Mucosa of descending colon (tissue), 3 donors: ENCODE measurements around the gene NTF3. TPM values are rescaled to one million over a fixed set of nuclear protein-coding genes. Genes with fewer than 3 reads are reported as not detected.

Source experiments
- ATAC-seq: fragments of 200-7000 bp; cut with Tn5 transposase; one replicate; pipeline ENCODE4 v1.9.1; 2020; ENCODE audit warnings: mild to moderate bottlenecking, moderate library complexity
- DNase-seq, 3 donors: peaks; one replicate each; pipeline ENCODE4 v3.0.0-alpha.2; 2020
- H3K36me3 ChIP-seq: fragments of 200-600 bp; one replicate; pipeline ENCODE4 v1.8.0; 2021; ENCODE audit warnings: low read depth, mild to moderate bottlenecking
- H3K4me1 ChIP-seq: fragments of 200-600 bp; one replicate; pipeline ENCODE4 v1.8.0; 2021; ENCODE audit warnings: low read depth, mild to moderate bottlenecking
- H3K4me3 ChIP-seq: fragments of 200-600 bp; one replicate; pipeline ENCODE4 v1.8.0; 2021; ENCODE audit warnings: mild to moderate bottlenecking
- H3K9me3 ChIP-seq: fragments of 200-600 bp; one replicate; pipeline ENCODE4 v1.8.0; 2021; ENCODE audit warnings: mild to moderate bottlenecking
- CTCF ChIP-seq: fragments of 200-600 bp; IDR thresholded peaks from one replicate; pipeline ENCODE4 v1.8.0; 2022; ENCODE audit warnings: antibody characterized with exemption, mild to moderate bottlenecking
- intact Hi-C, 2 donors: fragments of 100-400 bp; cut with DNase I in 1 of 2; cut with micrococcal nuclease in 1 of 2; formaldehyde crosslinking; loops; one replicate each; pipeline versions ENCODE4 v1.11.0 to v1.11.1; 2022; cut with DNase I, micrococcal nuclease
- total RNA-seq, 3 donors: library from RNA; stranded (reverse); fragmentation: NEBNext Ultra II Directional in 2 of 3; extraction: Animal tissue kit (Norgen Biotek cat#: 25700) in 2 of 3; gene quantifications; one replicate each; pipeline versions ENCODE4 v1.2.1 to v1.2.4, GENCODE V29; 2021 to 2023
- donor health status: DM: no; HTN: no; CAD: no; lungs with moderate emphysema.
- donor health status: DM: no; HTN: no; CAD: no.
- donor health status: DM: no; HTN: yes; CAD: no.

The NTF3 gene
- total RNA-seq, 3 donors from 2014 or later, result 0.58 to 1.4 (median 1.4) TPM

- peak; percentile 75 for ATAC-seq
- DNase-seq, result peak; percentile 80 to 86 (median 84)
- intact Hi-C loops, result no loop called here
- no peaks in the 10 kb centered on the region for H3K9me3 ChIP-seq
- H3K36me3 ChIP-seq, result no peaks in the 10 kb centered on the region
- TF ChIP-seq CTCF, result no peak
- peaks cover 28% of the 10 kb centered on the region for H3K4me1 ChIP-seq
- no peak overlapping the region for H3K4me3 ChIP-seq
Observed at GRCh38 chr12:5503774-5504173, 71.9 kb downstream of the NTF3 start.

- ATAC-seq, result no peak
- no peak for DNase-seq
- Histone ChIP-seq H3K36me3 (no peaks in the 10 kb centered on the region), H3K9me3 (no peaks in the 10 kb centered on the region), H3K4me1 (peaks cover 16% of the 10 kb centered on the region), H3K4me3 (no peak overlapping the region)
- intact Hi-C loops, result no loop called here
- TF ChIP-seq CTCF, result no peak
Observed at GRCh38 chr12:5505116-5505515, 73.2 kb downstream of the NTF3 start.

GRCh38 chr12:5505751-5506150, 73.8 kb downstream of the NTF3 start:
- no peaks in the 10 kb centered on the region for H3K9me3 ChIP-seq
- peak; percentile 63 for ATAC-seq
- intact Hi-C loops, result no loop called here
- no peak for TF ChIP-seq CTCF
- no peak overlapping the region for H3K4me3 ChIP-seq
- DNase-seq, result no peak
- H3K4me1 ChIP-seq, result peaks cover 9% of the 10 kb centered on the region
- H3K36me3 ChIP-seq, result no peaks in the 10 kb centered on the region

- intact Hi-C loops, result no loop called here
- Histone ChIP-seq H3K4me3 (no peak overlapping the region), H3K36me3 (no peaks in the 10 kb centered on the region), H3K4me1 (peaks cover 6% of the 10 kb centered on the region), H3K9me3 (no peaks in the 10 kb centered on the region)
- DNase-seq (no peak), ATAC-seq (no peak)
- no peak for TF ChIP-seq CTCF
Observed at GRCh38 chr12:5506295-5506694, 74.4 kb downstream of the NTF3 start.

- intact Hi-C loops, result no loop called here
Observed at GRCh38 chr12:5506821-5507231, 74.9 kb downstream of the NTF3 start.

More at GRCh38 chr12:5506821-5507231, 74.9 kb downstream of the NTF3 start:
- ATAC-seq, result no peak
- Histone ChIP-seq H3K4me3 (no peak overlapping the region), H3K4me1 (peaks cover 6% of the 10 kb centered on the region), H3K36me3 (no peaks in the 10 kb centered on the region), H3K9me3 (no peaks in the 10 kb centered on the region)
- TF ChIP-seq CTCF, result no peak
- no peak for DNase-seq
